ENCODE results near the gene ZSCAN4. TPM values are rescaled to one million over a fixed set of nuclear protein-coding genes. Genes with fewer than 3 reads are reported as not detected.
A peak's percentile ranks its signal among the peaks of the same experiment; 100 is the strongest.

The ZSCAN4 gene, protein sequence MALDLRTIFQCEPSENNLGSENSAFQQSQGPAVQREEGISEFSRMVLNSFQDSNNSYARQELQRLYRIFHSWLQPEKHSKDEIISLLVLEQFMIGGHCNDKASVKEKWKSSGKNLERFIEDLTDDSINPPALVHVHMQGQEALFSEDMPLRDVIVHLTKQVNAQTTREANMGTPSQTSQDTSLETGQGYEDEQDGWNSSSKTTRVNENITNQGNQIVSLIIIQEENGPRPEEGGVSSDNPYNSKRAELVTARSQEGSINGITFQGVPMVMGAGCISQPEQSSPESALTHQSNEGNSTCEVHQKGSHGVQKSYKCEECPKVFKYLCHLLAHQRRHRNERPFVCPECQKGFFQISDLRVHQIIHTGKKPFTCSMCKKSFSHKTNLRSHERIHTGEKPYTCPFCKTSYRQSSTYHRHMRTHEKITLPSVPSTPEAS
- total RNA-seq (2012; rRNA removed), result not detected in 2 replicates

GRCh38 chr19:57668635-57669034 is at the start of gene ZSCAN4:
ZSCAN4 (plus strand) TSS chr19:57668935; CDS start chr19:57676146, 7,211 bp downstream.
- H3K9ac ChIP-seq (ENCODE audit: low read depth, low read length), result no peak within 1 kb of the TSS

GRCh38 chr19:57620673-57621348 is 47.9 kb upstream of the ZSCAN4 start:
- Histone ChIP-seq H3K36me3 (ENCODE audit: insufficient read depth, low read length) (peaks cover 89% of the 10 kb centered on the region), H3K9ac (ENCODE audit: low read depth, low read length) (no peak overlapping the region), H3K4me1 (ENCODE audit: control insufficient read depth, insufficient read depth, low read length) (no peaks in the 10 kb centered on the region), H3K9me3 (replicated peaks; ENCODE audit: low read length) (peaks cover 70% of the 10 kb centered on the region), H3K4me2 (ENCODE audit: low read length) (no peak overlapping the region), H3K27me3 (ENCODE audit: control insufficient read depth, insufficient read depth, low read length) (no peaks in the 10 kb centered on the region), H3K4me3 (ENCODE audit: low read length) (no peak overlapping the region)

More at GRCh38 chr19:57668635-57669034, at the start of gene ZSCAN4:
- Histone ChIP-seq H3K9me3 (replicated peaks; ENCODE audit: low read length) (no peaks in the 10 kb centered on the region), H3K27me3 (ENCODE audit: control insufficient read depth, insufficient read depth, low read length) (peaks cover 9% of the 10 kb centered on the region), H3K4me2 (ENCODE audit: low read length) (no peak within 1 kb of the TSS), H3K36me3 (ENCODE audit: insufficient read depth, low read length) (no peaks in the 10 kb centered on the region), H3K4me3 (ENCODE audit: low read length) (no peak within 1 kb of the TSS), H3K4me1 (ENCODE audit: control insufficient read depth, insufficient read depth, low read length) (peaks cover 9% of the 10 kb centered on the region)

- no peak overlapping the region for H3K9ac ChIP-seq (ENCODE audit: low read depth, low read length)
- no peaks in the 10 kb centered on the region for H3K4me1 ChIP-seq (ENCODE audit: control insufficient read depth, insufficient read depth, low read length)
- peaks cover 56% of the 10 kb centered on the region for H3K9me3 ChIP-seq (replicated peaks; ENCODE audit: low read length)
- no peak overlapping the region for H3K4me2 ChIP-seq (ENCODE audit: low read length)
- H3K36me3 ChIP-seq (ENCODE audit: insufficient read depth, low read length), result peaks cover 66% of the 10 kb centered on the region
- H3K27me3 ChIP-seq (ENCODE audit: control insufficient read depth, insufficient read depth, low read length), result no peaks in the 10 kb centered on the region
- H3K4me3 ChIP-seq (ENCODE audit: low read length), result no peak overlapping the region
Measured at GRCh38 chr19:57623091-57623490, 45.6 kb upstream of the ZSCAN4 start.

GRCh38 chr19:57632987-57633831 is 35.5 kb upstream of the ZSCAN4 start, which contains the start of gene ZNF211:
ZNF211 (plus strand) TSS chr19:57633168; CDS start chr19:57633347, 179 bp downstream.
- peaks cover 30% of the 10 kb centered on the region for H3K36me3 ChIP-seq (ENCODE audit: insufficient read depth, low read length)
- H3K4me3 ChIP-seq (ENCODE audit: low read length), result peak within 1 kb of the TSS; percentile 85
- H3K27me3 ChIP-seq (ENCODE audit: control insufficient read depth, insufficient read depth, low read length), result no peaks in the 10 kb centered on the region
- H3K9ac ChIP-seq (ENCODE audit: low read depth, low read length), result peak within 1 kb of the TSS; percentile 91
- H3K4me2 ChIP-seq (ENCODE audit: low read length), result peak within 1 kb of the TSS; percentile 98
- H3K9me3 ChIP-seq (replicated peaks; ENCODE audit: low read length), result peaks cover 9% of the 10 kb centered on the region
- H3K4me1 ChIP-seq (ENCODE audit: control insufficient read depth, insufficient read depth, low read length), result peaks cover 5% of the 10 kb centered on the region

DNA sequence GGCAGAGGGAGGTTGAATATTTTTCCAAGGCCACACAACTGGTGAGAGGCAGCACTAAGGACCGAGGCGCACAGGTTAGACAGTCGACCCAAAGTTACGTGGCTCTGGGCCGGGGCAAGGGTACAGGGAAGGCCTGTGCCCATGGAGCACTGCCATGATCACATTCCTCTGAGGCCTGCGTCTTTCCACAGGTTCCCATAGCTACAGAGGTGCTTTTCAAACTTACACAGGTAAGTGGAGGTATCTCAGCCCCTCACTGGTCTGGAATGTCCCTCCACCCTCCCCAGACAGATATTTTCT is 35.0 kb upstream of the ZSCAN4 start:
- Histone ChIP-seq H3K4me2 (ENCODE audit: low read length) (peak overlapping the region; percentile 98), H3K27me3 (ENCODE audit: control insufficient read depth, insufficient read depth, low read length) (no peaks in the 10 kb centered on the region), H3K9ac (ENCODE audit: low read depth, low read length) (peak overlapping the region; percentile 91), H3K4me3 (ENCODE audit: low read length) (peak overlapping the region; percentile 85), H3K9me3 (replicated peaks; ENCODE audit: low read length) (peaks cover 9% of the 10 kb centered on the region), H3K36me3 (ENCODE audit: insufficient read depth, low read length) (peaks cover 33% of the 10 kb centered on the region), H3K4me1 (ENCODE audit: control insufficient read depth, insufficient read depth, low read length) (peaks cover 5% of the 10 kb centered on the region)

GRCh38 chr19:57637379-57637778 is 31.4 kb upstream of the ZSCAN4 start:
- H3K4me3 ChIP-seq (ENCODE audit: low read length), result no peak overlapping the region
- H3K36me3 ChIP-seq (ENCODE audit: insufficient read depth, low read length), result peaks cover 64% of the 10 kb centered on the region
- no peak overlapping the region for H3K9ac ChIP-seq (ENCODE audit: low read depth, low read length)
- H3K4me1 ChIP-seq (ENCODE audit: control insufficient read depth, insufficient read depth, low read length), result peaks cover 5% of the 10 kb centered on the region
- H3K4me2 ChIP-seq (ENCODE audit: low read length), result no peak overlapping the region
- H3K27me3 ChIP-seq (ENCODE audit: control insufficient read depth, insufficient read depth, low read length), result no peaks in the 10 kb centered on the region
- peaks cover 26% of the 10 kb centered on the region for H3K9me3 ChIP-seq (replicated peaks; ENCODE audit: low read length)

DNA sequence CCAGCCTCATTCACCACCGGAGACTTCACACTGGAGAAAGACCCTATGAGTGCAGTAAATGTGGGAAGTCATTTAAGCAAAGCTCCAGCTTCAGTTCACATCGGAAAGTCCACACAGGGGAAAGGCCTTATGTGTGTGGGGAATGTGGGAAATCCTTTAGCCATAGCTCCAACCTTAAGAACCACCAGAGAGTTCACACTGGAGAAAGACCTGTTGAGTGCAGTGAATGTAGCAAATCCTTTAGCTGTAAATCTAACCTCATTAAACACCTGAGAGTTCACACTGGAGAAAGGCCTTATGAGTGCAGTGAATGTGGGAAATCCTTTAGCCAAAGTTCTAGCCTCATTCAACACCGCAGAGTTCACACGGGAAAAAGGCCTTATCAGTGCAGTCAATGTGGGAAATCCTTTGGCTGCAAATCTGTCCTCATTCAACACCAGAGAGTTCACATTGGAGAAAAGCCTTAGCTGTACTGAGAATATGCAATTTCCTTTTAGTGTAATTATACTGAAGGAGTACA is 27.0 kb upstream of the ZSCAN4 start:
- Histone ChIP-seq H3K36me3 (ENCODE audit: insufficient read depth, low read length) (peaks cover 53% of the 10 kb centered on the region), H3K4me3 (ENCODE audit: low read length) (no peak overlapping the region), H3K27me3 (ENCODE audit: control insufficient read depth, insufficient read depth, low read length) (no peaks in the 10 kb centered on the region), H3K9me3 (replicated peaks; ENCODE audit: low read length) (peaks cover 26% of the 10 kb centered on the region), H3K9ac (ENCODE audit: low read depth, low read length) (no peak overlapping the region), H3K4me1 (ENCODE audit: control insufficient read depth, insufficient read depth, low read length) (no peaks in the 10 kb centered on the region), H3K4me2 (ENCODE audit: low read length) (no peak overlapping the region)

DNA sequence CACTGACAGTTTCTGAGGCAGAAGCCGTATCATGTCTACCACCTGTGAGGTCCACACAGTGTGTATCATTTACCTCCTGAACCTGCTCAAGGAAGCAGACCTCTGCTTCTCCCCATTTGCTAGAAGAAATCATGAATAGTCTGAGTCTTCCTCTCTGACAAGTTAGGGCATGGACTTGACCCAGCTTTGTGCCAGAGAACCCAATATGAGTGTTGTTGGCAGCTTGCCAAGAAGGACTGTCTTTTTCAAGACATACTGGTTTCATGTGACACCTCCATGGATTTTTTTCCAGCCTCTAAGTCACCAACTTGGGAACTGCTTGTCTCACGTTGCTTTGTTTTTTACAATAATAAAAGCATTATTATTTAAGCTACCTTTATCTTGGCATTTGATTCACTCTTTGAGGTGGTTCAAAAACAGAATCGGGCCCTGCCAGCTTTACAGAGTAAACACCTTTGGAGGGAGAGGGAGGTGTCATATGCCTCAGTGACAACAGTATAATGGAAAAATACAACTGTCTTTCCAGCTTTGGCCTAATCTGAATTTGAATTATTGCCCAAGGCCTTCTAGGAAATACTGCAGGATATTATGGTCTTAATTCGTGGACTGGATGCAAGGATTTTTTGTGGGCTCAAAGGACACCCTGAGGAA is 26.2 kb upstream of the ZSCAN4 start:
- H3K9ac ChIP-seq (ENCODE audit: low read depth, low read length), result no peak overlapping the region
- no peaks in the 10 kb centered on the region for H3K4me1 ChIP-seq (ENCODE audit: control insufficient read depth, insufficient read depth, low read length)
- H3K4me3 ChIP-seq (ENCODE audit: low read length), result no peak overlapping the region
- H3K27me3 ChIP-seq (ENCODE audit: control insufficient read depth, insufficient read depth, low read length), result no peaks in the 10 kb centered on the region
- H3K36me3 ChIP-seq (ENCODE audit: insufficient read depth, low read length), result peaks cover 47% of the 10 kb centered on the region
- H3K4me2 ChIP-seq (ENCODE audit: low read length), result no peak overlapping the region
- peaks cover 18% of the 10 kb centered on the region for H3K9me3 ChIP-seq (replicated peaks; ENCODE audit: low read length)

DNA sequence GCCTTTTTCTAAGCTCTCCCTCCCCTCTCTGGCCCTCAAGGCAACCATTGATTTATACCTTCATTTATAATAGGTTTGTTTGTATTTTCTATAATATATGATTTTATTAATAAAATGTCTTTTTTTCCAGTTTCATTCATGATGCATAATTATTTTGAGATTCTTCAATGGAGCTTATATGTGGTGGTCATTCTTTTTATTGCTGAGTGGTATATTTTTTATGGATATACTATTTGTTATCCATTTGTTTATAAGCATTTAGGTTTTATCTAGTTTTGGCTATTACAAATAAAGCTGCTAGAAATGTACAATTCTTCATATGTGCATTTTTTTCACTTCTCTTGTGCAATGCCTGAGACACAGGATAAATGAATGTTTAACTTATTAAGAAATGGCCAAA is 25.0 kb upstream of the ZSCAN4 start:
- no peaks in the 10 kb centered on the region for H3K27me3 ChIP-seq (ENCODE audit: control insufficient read depth, insufficient read depth, low read length)
- H3K9ac ChIP-seq (ENCODE audit: low read depth, low read length), result no peak overlapping the region
- H3K4me3 ChIP-seq (ENCODE audit: low read length), result no peak overlapping the region
- peaks cover 17% of the 10 kb centered on the region for H3K9me3 ChIP-seq (replicated peaks; ENCODE audit: low read length)
- H3K4me1 ChIP-seq (ENCODE audit: control insufficient read depth, insufficient read depth, low read length), result no peaks in the 10 kb centered on the region
- H3K36me3 ChIP-seq (ENCODE audit: insufficient read depth, low read length), result peaks cover 42% of the 10 kb centered on the region
- H3K4me2 ChIP-seq (ENCODE audit: low read length), result no peak overlapping the region

DNA sequence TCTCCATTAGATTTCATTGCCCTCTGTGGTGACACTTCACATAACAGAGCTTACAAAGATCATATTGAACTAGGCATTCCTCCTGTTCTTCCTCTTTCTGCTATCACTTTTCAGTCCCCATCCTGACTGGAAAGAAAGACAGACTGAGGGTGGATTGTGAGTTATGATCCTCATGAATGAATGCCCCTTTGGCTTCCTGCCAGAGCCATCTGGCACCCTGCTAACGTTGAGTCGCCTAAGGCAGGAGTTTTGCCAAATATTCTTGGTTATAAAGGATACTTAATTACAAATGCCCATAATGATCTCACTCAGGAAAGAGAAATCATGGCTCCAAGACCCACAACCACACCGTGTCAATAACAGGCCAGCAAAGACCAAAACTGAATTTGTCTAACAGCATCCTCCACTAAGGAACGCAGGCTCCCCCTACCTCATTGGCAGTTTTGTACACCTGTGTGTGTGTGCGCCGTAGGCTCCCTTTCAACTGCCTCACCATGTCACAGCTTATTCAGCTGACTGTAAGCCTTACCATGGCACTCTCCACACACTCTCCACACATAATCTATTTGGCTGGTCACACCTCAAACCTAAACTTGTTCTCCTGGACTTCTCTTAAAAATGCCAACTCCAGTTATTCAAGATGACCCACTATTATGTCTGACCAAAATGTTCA is 20.3 kb upstream of the ZSCAN4 start:
- no peak overlapping the region for H3K4me2 ChIP-seq (ENCODE audit: low read length)
- no peak overlapping the region for H3K9ac ChIP-seq (ENCODE audit: low read depth, low read length)
- H3K9me3 ChIP-seq (replicated peaks; ENCODE audit: low read length), result no peaks in the 10 kb centered on the region
- H3K4me1 ChIP-seq (ENCODE audit: control insufficient read depth, insufficient read depth, low read length), result no peaks in the 10 kb centered on the region
- H3K27me3 ChIP-seq (ENCODE audit: control insufficient read depth, insufficient read depth, low read length), result no peaks in the 10 kb centered on the region
- no peak overlapping the region for H3K4me3 ChIP-seq (ENCODE audit: low read length)
- H3K36me3 ChIP-seq (ENCODE audit: insufficient read depth, low read length), result no peaks in the 10 kb centered on the region
